ENCODE measurements around the gene LRFN5. TPM values are rescaled to one million over a fixed set of nuclear protein-coding genes. Genes with fewer than 3 reads are reported as not detected.
A peak's percentile ranks its signal among the peaks of the same experiment; 100 is the strongest.

The LRFN5 gene
- total and polyA plus RNA-seq, 2 of the 13 experiments (the other 11 are each of a cell fraction or from before 2014, with no cell fraction given): not detected

DNA sequence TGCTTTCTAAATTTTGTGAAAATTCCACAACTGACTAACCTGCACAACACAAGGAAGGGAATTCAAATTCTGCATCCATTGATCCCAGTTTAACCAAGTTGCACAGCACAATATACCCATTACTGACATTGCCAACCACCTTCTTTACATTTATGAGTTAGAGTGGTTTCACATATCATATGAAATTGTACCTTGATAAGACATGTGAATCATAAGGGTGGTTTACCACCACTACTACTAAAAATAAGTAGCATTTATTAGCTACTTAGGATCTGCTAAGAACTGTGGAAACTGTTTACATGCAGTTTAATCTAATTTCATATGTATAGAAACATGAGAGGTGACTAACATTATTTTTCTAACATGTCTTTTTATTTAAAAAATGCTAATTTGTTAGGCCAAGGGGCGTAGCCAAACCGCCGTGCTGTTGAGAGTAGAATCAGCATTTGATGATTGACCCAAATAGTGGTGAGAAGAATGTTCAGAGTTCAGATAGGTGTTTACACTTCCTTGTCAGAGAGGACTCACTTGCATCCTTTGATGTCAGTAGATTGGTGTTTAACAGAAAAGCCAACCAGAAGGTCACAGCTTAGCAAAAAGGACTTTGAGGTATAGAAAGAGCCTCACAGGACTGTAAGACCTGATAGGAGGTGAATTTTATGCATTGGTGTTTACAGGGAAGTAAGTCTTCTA is 56.2 kb downstream of the LRFN5 start (continued):
- TF ChIP-seq, protein P1, sequence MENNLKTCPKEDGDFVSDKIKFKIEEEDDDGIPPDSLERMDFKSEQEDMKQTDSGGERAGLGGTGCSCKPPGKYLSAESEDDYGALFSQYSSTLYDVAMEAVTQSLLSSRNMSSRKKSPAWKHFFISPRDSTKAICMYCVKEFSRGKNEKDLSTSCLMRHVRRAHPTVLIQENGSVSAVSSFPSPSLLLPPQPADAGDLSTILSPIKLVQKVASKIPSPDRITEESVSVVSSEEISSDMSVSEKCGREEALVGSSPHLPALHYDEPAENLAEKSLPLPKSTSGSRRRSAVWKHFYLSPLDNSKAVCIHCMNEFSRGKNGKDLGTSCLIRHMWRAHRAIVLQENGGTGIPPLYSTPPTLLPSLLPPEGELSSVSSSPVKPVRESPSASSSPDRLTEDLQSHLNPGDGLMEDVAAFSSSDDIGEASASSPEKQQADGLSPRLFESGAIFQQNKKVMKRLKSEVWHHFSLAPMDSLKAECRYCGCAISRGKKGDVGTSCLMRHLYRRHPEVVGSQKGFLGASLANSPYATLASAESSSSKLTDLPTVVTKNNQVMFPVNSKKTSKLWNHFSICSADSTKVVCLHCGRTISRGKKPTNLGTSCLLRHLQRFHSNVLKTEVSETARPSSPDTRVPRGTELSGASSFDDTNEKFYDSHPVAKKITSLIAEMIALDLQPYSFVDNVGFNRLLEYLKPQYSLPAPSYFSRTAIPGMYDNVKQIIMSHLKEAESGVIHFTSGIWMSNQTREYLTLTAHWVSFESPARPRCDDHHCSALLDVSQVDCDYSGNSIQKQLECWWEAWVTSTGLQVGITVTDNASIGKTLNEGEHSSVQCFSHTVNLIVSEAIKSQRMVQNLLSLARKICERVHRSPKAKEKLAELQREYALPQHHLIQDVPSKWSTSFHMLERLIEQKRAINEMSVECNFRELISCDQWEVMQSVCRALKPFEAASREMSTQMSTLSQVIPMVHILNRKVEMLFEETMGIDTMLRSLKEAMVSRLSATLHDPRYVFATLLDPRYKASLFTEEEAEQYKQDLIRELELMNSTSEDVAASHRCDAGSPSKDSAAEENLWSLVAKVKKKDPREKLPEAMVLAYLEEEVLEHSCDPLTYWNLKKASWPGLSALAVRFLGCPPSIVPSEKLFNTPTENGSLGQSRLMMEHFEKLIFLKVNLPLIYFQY (CRISPR knock-in tag; IDR thresholded peaks at IDR 0.05; ENCODE audit: borderline replicate concordance): peak; percentile 87; the same call in 1 of the 2 replicates
- TF ChIP-seq, protein P2, sequence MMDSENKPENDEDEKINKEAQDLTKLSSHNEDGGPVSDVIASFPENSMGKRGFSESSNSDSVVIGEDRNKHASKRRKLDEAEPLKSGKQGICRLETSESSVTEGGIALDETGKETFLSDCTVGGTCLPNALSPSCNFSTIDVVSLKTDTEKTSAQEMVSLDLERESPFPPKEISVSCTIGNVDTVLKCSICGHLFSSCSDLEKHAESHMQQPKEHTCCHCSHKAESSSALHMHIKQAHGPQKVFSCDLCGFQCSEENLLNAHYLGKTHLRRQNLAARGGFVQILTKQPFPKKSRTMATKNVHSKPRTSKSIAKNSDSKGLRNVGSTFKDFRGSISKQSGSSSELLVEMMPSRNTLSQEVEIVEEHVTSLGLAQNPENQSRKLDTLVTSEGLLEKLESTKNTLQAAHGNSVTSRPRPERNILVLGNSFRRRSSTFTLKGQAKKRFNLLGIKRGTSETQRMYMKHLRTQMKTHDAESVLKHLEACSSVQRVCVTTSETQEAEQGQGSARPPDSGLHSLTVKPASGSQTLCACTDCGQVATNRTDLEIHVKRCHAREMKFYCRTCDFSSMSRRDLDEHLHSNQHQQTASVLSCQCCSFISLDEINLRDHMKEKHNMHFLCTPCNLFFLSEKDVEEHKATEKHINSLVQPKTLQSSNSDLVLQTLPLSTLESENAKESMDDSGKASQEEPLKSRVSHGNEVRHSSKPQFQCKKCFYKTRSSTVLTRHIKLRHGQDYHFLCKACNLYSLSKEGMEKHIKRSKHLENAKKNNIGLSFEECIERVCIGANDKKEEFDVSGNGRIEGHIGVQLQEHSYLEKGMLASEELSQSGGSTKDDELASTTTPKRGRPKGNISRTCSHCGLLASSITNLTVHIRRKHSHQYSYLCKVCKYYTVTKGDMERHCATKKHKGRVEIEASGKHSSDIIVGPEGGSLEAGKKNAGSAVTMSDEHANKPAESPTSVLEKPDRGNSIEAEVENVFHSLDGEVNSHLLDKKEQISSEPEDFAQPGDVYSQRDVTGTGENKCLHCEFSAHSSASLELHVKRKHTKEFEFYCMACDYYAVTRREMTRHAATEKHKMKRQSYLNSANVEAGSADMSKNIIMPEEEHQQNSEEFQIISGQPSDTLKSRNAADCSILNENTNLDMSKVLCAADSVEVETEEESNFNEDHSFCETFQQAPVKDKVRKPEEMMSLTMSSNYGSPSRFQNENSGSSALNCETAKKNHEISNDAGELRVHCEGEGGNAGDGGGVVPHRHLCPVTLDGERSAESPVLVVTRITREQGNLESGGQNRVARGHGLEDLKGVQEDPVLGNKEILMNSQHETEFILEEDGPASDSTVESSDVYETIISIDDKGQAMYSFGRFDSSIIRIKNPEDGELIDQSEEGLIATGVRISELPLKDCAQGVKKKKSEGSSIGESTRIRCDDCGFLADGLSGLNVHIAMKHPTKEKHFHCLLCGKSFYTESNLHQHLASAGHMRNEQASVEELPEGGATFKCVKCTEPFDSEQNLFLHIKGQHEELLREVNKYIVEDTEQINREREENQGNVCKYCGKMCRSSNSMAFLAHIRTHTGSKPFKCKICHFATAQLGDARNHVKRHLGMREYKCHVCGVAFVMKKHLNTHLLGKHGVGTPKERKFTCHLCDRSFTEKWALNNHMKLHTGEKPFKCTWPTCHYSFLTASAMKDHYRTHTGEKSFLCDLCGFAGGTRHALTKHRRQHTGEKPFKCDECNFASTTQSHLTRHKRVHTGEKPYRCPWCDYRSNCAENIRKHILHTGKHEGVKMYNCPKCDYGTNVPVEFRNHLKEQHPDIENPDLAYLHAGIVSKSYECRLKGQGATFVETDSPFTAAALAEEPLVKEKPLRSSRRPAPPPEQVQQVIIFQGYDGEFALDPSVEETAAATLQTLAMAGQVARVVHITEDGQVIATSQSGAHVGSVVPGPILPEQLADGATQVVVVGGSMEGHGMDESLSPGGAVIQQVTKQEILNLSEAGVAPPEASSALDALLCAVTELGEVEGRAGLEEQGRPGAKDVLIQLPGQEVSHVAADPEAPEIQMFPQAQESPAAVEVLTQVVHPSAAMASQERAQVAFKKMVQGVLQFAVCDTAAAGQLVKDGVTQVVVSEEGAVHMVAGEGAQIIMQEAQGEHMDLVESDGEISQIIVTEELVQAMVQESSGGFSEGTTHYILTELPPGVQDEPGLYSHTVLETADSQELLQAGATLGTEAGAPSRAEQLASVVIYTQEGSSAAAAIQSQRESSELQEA (CRISPR knock-in tag; IDR thresholded peaks at IDR 0.05; ENCODE audit: not compliant biosample characterization): no peak
- no peak for TF ChIP-seq HOXD1 (CRISPR knock-in tag; IDR thresholded peaks at IDR 0.05)
- TF ChIP-seq, protein P3, sequence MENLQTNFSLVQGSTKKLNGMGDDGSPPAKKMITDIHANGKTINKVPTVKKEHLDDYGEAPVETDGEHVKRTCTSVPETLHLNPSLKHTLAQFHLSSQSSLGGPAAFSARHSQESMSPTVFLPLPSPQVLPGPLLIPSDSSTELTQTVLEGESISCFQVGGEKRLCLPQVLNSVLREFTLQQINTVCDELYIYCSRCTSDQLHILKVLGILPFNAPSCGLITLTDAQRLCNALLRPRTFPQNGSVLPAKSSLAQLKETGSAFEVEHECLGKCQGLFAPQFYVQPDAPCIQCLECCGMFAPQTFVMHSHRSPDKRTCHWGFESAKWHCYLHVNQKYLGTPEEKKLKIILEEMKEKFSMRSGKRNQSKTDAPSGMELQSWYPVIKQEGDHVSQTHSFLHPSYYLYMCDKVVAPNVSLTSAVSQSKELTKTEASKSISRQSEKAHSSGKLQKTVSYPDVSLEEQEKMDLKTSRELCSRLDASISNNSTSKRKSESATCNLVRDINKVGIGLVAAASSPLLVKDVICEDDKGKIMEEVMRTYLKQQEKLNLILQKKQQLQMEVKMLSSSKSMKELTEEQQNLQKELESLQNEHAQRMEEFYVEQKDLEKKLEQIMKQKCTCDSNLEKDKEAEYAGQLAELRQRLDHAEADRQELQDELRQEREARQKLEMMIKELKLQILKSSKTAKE (CRISPR knock-in tag; IDR thresholded peaks at IDR 0.05; ENCODE audit: borderline replicate concordance): no peak
- TF ChIP-seq, protein P4, sequence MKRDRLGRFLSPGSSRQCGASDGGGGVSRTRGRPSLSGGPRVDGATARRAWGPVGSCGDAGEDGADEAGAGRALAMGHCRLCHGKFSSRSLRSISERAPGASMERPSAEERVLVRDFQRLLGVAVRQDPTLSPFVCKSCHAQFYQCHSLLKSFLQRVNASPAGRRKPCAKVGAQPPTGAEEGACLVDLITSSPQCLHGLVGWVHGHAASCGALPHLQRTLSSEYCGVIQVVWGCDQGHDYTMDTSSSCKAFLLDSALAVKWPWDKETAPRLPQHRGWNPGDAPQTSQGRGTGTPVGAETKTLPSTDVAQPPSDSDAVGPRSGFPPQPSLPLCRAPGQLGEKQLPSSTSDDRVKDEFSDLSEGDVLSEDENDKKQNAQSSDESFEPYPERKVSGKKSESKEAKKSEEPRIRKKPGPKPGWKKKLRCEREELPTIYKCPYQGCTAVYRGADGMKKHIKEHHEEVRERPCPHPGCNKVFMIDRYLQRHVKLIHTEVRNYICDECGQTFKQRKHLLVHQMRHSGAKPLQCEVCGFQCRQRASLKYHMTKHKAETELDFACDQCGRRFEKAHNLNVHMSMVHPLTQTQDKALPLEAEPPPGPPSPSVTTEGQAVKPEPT (CRISPR knock-in tag; IDR thresholded peaks at IDR 0.05; ENCODE audit: low read depth): no peak
- no peak for TF ChIP-seq RAD51 (IDR thresholded peaks at IDR 0.05; ENCODE audit: borderline replicate concordance)

Measured in HepG2 (cell line).